ENCODE results near the gene LINGO3.

- TF ChIP-seq CTCF (IDR thresholded peaks at IDR 0.05) (no peak), EP300 (IDR thresholded peaks at IDR 0.05) (no peak)
Measured at GRCh38 chr19:2330632-2331284, 22.8 kb upstream of the LINGO3 start.
